RWPE2 (cell line): ENCODE measurements around the gene TBC1D1.

ENCODE experiments used
- ATAC-seq: fragments of 200-7000 bp; cut with Tn5 transposase; 3 replicates; pipeline ENCODE4 v1.9.1; 2021; ENCODE audit warnings: low read depth
- DNase-seq: peaks from one replicate; pipeline ENCODE4 v3.0.0-alpha.2; 2020; ENCODE audit warnings: low spot score
- H3K27ac ChIP-seq: fragments of 450-650 bp; 2 replicates; pipeline ENCODE4 v1.5.1; 2017; ENCODE audit warnings: mild to moderate bottlenecking; ENCODE audit not compliant: poor library complexity, severe bottlenecking
- H3K27me3 ChIP-seq: fragments of 250-450 bp; sonication (Bioruptor Pico); 2 replicates; pipeline ENCODE4 v1.5.1; 2021; ENCODE audit warnings: mild to moderate bottlenecking, moderate library complexity; ENCODE audit not compliant: insufficient read depth, poor library complexity, severe bottlenecking
- H3K36me3 ChIP-seq: fragments of 250-450 bp; sonication (Bioruptor Pico); 2 replicates; pipeline ENCODE4 v1.5.1; 2020; ENCODE audit warnings: low read depth, mild to moderate bottlenecking, moderate library complexity
- H3K4me1 ChIP-seq: fragments of 250-450 bp; sonication (Bioruptor Pico); 2 replicates; pipeline ENCODE4 v1.5.1; 2021; ENCODE audit warnings: mild to moderate bottlenecking, moderate library complexity; ENCODE audit not compliant: insufficient read depth, poor library complexity, severe bottlenecking
- H3K4me3 ChIP-seq: fragments of 250-450 bp; sonication (Bioruptor Pico); 2 replicates; pipeline ENCODE4 v1.5.1; 2021; ENCODE audit warnings: mild to moderate bottlenecking, moderate library complexity; ENCODE audit not compliant: severe bottlenecking
- H3K9me3 ChIP-seq: fragments of 250-450 bp; sonication (Bioruptor Pico); 2 replicates; pipeline ENCODE4 v1.5.1; 2021; ENCODE audit warnings: mild to moderate bottlenecking, moderate library complexity; ENCODE audit not compliant: severe bottlenecking
- CTCF ChIP-seq: fragments of 450-650 bp; IDR thresholded peaks from one replicate; pipeline ENCODE4 v1.5.1; 2017; ENCODE audit warnings: mild to moderate bottlenecking, moderate library complexity; ENCODE audit not compliant: poor library complexity, severe bottlenecking

Gene TBC1D1

DNA sequence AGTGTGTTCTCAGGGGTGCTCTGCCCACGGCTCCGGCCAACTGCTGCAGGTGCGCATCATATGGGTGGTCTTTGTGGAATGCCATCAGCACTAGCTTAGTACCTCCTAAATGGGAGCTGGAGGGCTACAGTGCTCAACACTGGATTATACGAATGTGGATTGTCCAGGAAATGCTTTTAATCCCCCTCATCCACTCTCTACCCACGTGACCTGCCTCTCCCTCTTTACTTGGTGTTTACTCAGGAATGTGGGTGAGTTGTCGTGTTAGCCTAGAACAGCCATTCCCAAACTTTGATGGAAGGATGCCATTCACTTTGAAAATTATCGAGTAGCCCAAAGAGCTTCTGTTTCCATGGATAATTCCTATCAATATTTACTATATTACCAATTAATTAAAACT lies 220.1 kb downstream of the TBC1D1 start:
- no peaks in the 10 kb centered on the region for H3K9me3 ChIP-seq
- ATAC-seq (no peak; the same call in 2 of the 3 replicates), DNase-seq (no peak)
- H3K4me3 ChIP-seq: no peak overlapping the region
- H3K4me1 ChIP-seq: no peaks in the 10 kb centered on the region
- H3K27ac ChIP-seq: no peak overlapping the region
- no peaks in the 10 kb centered on the region for H3K27me3 ChIP-seq
- H3K36me3 ChIP-seq: 0 out of 2 replicates have a peak, but pooled peaks cover 4% of the 10 kb centered on the region
- no peak for TF ChIP-seq CTCF

DNA sequence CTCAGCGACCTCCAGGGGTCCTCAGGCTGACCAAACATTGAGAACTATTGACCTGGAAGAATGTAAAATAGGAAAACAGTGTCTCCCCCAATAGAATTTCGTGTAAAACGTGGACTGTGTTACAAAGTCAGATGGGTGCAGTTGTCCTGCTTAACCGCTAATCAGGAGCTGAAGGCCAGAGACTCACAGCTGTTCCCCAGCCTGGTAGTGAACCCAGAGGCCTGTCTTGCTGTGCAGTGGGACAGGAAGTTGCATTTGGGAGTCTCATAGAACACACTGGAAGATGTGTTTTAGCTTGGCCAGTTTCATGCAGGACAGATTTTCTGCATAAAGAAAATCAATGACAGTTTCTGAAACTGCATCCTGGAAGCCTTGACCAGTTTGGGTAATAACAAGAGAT lies 220.8 kb downstream of the TBC1D1 start:
- DNase-seq (no peak), ATAC-seq (no peak)
- no peak overlapping the region for H3K4me3 ChIP-seq
- H3K27me3 ChIP-seq: no peaks in the 10 kb centered on the region
- H3K4me1 ChIP-seq: no peaks in the 10 kb centered on the region
- 0 out of 2 replicates have a peak, but pooled peaks cover 4% of the 10 kb centered on the region for H3K36me3 ChIP-seq
- no peaks in the 10 kb centered on the region for H3K9me3 ChIP-seq
- TF ChIP-seq CTCF: no peak
- H3K27ac ChIP-seq: no peak overlapping the region

DNA sequence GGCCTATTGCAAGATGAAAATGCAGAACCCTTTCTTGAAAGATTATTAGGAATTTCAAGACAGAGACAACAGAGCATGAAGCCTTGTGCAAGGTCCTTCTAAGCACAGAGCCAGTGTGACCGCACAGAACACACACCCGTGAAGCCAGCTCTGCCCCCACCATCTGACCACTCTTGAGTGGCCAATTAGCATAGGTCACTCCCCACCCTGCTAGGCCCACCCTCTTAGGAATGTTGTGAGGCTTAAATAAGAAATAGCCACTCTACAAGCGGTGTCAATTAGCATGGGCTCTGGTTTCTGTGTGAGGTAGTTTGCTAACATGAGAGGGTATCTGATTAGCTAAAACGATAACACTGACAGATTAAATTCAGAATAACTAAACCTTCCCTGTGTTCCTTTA lies 222.2 kb downstream of the TBC1D1 start:
- DNase-seq (no peak), ATAC-seq (no peak)
- no peaks in the 10 kb centered on the region for H3K27me3 ChIP-seq
- TF ChIP-seq CTCF: no peak
- H3K4me3 ChIP-seq: no peak overlapping the region
- H3K4me1 ChIP-seq: no peaks in the 10 kb centered on the region
- no peak overlapping the region for H3K27ac ChIP-seq
- peaks cover 4% of the 10 kb centered on the region; the same call in 1 of the 2 replicates for H3K36me3 ChIP-seq
- no peaks in the 10 kb centered on the region for H3K9me3 ChIP-seq

GRCh38 chr4:38113551-38113950 lies 222.7 kb downstream of the TBC1D1 start:
- no peak for ATAC-seq
- no peak overlapping the region for H3K4me3 ChIP-seq
- no peaks in the 10 kb centered on the region for H3K27me3 ChIP-seq
- H3K9me3 ChIP-seq: no peaks in the 10 kb centered on the region
- TF ChIP-seq CTCF: no peak
- DNase-seq: no peak
- H3K4me1 ChIP-seq: no peaks in the 10 kb centered on the region
- no peak overlapping the region for H3K27ac ChIP-seq
- H3K36me3 ChIP-seq: peaks cover 6% of the 10 kb centered on the region; the same call in 1 of the 2 replicates

DNA sequence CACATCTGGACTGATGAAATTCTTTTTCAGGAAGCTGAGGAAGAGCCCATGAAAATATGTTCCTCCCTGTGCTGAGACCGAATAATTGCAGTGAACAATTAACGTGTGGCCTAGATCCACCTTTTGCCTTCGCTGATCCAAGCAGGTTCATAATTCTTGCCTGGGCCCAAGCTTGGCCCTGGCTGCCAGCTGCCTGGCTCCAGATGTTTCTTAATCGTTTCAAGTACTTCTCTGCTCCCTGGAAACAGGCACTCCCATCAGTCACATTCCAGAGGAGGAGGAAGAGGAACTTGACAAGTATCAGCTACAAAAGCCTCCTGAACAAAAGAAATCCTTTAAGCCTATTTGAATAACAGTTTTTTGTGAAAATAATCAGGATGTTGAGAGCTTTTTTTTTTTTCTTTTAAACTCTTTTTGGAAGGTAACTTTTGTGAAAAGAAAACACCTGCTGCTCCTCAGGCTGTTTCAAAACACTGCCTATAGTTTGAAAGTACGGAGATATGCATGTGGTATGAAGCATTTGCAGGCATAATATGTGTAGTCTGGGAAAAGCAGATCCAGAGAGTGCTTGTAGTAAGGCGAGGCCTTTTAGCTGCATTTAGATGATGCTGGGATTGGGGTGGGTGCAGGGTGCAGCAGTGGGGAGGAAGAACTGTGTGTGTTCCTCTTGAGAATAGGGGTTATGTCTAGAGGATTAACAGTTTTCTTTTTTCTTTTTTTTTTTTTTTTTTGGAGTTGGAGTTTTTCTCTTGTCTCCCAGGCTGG lies 223.7 kb downstream of the TBC1D1 start:
- no peaks in the 10 kb centered on the region for H3K27me3 ChIP-seq
- no peak for TF ChIP-seq CTCF
- no peaks in the 10 kb centered on the region for H3K9me3 ChIP-seq
- ATAC-seq (no peak), DNase-seq (no peak)
- H3K36me3 ChIP-seq: peaks cover 16% of the 10 kb centered on the region
- H3K4me3 ChIP-seq: no peak overlapping the region
- no peak overlapping the region for H3K27ac ChIP-seq
- H3K4me1 ChIP-seq: peaks cover 5% of the 10 kb centered on the region
